LNCAP (cell line): ENCODE measurements around the gene NPHP4.

Source experiments
- TF ChIP-seq, protein P1 (sequence below): fragments of 450-650 bp; IDR thresholded peaks from 2 replicates; pipeline ENCODE4 v1.5.1; 2017; ENCODE audit warnings: mild to moderate bottlenecking

The NPHP4 gene

DNA sequence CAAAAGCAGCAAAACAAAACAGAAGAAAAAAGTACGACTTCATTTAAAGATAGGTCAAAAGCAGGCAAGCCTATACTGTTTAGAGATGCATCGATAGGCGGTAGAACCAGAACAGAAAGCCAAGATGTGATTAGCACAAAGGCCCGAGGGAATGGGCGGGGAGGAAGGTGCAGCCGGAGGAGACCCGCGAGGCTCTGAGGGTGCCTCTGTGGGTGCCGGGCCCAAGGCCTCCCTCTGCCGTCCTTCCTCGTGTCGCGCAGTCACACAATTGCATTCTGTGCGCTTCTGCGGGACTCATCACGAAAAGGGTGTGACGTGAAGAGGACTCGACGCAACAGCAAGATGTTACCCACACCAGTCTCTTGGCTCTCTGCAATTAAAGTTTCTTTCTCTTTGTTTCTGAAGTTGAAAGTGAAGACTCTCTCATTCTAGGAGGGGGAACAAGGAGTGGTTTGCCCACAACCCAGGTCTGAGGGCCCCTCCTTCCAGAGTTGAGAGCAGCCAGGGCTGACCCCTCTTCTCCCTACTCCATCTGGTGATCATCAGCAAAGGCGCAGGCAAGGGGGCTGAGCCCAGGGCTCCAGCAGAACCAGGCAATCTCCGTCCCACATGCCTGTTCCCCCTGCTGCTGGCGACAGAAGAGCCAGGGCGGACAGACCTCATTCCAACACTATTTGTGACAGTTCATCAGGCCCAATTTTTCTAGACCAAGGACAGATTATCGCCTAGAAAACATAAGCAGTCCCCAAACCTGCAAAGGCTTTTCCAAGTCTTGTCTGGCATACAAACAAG is 41.0 kb downstream of the NPHP4 start:
- TF ChIP-seq, protein P1, sequence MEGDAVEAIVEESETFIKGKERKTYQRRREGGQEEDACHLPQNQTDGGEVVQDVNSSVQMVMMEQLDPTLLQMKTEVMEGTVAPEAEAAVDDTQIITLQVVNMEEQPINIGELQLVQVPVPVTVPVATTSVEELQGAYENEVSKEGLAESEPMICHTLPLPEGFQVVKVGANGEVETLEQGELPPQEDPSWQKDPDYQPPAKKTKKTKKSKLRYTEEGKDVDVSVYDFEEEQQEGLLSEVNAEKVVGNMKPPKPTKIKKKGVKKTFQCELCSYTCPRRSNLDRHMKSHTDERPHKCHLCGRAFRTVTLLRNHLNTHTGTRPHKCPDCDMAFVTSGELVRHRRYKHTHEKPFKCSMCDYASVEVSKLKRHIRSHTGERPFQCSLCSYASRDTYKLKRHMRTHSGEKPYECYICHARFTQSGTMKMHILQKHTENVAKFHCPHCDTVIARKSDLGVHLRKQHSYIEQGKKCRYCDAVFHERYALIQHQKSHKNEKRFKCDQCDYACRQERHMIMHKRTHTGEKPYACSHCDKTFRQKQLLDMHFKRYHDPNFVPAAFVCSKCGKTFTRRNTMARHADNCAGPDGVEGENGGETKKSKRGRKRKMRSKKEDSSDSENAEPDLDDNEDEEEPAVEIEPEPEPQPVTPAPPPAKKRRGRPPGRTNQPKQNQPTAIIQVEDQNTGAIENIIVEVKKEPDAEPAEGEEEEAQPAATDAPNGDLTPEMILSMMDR, result no peak

DNA sequence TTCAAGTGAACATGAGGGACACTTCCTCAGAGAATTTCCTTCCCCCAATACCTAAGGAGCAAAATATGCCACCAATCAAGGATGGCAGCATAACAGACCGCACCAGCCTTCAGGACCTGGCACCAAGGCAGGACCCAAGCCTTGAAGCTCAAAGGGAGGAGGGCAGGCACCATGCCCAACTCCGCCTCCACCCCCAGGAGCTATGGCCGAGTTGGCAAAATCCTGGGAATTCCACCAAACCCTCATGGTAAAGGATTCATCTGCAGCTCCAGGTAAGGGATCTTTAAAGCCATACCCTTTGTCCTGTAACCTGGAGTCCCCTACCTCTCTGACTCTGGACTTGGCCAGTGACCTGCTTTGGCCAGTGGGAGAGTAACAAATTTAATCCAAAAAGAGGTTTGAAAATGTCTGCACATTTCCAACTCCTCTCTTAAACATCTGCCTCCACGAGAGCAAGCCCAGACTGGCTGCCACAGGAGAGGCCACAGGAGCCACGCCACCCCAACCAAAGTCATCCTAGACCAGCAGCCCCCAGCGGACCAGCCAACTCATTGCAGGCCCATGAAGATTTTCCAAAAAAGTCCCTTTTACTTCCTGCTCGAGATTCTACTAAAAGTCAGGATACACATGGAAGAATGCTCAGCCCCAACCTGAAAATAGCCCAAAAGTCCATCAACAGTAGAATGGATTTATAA is 41.9 kb downstream of the NPHP4 start:
- TF ChIP-seq, protein P1, result no peak

DNA sequence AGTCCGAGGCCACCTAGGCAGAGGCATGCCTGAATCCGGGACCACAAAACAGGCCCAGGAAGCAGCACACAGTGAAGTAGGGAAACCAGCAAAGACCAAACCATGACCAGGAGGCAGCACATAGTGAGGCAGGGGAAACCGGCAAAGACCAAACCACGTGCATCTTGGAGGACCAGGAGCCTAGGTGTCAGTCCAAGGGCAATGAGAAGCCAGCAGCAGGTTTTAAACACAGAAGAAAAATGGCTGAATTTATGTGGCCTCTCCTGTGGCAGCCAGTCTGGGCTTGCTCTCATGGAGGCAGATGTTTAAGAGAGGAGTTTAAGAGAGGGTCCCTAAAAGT is 42.5 kb downstream of the NPHP4 start:
- TF ChIP-seq, protein P1, result no peak

DNA sequence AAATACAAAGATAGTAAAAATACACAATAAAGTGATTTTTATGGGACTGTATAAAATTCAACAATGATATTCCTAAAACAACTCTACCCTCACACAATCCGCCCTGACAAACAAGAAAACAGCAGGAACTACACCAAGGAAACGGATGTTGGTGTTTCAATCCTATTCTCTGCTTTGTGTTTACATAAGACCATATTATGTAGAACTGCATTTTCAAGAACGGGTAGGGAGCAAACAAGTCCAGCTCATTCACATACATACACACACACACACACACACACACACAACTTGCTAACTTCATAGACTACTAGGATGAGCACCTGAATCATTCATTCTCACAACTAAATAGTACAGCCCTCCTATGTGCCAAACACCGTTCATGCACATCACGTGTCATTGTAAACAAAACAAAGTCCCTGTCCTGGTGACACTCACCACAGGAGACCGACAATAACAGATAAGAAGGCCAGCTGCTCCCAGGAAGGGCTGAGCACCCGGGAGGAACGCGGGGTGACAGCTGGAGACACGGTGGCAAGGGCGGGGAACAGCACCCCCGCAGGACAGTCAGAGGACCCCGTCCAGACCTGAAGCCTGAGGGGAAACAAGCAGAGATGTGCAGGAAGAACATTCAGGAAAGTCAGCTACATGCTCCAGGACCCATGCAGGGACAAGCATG is 43.0 kb downstream of the NPHP4 start:
- TF ChIP-seq, protein P1, result no peak

DNA sequence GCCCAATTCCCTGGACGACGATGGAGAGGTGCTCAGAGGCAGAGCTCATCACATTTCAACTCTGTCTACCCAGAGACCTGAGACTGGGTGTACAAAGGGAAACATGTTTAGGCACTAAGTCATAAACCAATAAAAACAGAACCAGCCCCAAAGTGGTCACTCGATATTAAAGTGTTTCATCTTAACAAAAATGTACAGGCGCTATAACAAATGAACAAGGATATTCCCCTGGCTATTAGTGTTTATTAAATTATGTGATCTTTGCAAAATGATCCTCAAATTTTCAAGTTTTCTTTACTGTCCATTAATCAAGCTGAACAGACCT is 43.6 kb downstream of the NPHP4 start:
- TF ChIP-seq, protein P1, result no peak

DNA sequence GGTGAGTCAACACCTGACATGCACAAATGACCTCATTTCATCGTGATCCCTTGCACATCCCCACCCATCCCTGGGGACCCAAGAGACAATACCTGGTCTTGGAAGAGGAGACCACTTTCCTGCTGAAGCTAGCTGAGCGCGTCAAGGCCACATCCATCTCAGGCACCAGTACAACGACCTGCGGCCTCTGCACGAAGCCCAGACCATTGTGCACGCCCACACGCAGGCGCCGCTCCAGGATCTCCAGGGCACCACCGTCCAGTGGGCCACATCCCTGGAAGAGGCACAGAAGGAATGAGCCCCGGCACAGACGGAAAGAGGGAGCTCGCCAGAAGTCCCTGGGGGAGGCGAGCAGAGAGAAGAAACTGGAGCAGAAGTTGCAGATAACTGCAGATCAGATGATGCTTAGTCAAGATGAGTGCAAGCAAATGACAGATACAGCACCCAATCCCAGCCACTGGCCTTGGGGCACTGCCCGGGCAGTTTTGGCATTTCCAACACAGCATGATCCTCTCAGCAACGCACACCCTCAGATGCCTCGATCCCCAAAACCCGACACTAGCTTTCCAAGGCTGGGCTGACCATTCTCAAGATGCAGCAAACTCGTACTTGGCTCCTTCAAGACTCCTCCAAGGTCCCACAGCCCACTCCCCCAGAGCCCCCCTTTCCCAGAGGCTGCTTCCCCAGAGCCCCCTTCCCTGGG is 44.1 kb downstream of the NPHP4 start:
- TF ChIP-seq, protein P1, result no peak

DNA sequence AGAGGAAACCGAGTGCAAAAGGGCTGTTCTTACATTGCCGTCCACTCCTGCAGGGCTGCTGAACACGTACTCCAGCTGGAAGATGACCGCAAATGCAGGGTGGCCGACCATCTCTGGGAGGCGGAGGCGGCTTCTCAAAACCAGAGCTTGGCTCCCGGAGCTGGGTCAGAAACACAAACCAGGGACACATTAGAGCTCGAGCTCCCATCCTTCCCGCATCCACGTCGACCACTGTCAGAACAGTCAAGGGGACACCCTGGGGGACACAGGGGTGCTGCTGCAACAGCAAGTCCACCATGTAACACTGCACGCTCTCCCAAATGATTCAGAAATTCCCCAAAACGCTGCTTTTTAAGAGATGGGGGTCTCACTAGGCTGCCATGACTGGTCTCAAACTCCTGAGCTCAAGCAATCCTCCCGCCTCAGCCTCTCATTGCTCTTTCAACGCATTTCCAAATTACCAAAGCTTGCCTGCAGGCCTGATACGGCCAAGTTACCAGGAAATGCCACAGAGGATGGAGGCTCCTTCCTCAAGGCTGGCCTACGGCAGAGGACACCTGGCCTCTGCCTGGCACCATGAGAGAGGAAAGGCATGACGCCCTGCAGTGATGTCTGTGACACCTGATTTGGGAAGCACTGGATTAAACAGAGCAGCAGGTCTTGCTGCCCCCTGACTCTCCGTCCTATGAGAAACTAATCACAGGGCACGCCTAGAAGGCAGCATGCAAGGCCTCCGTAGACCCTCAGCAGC is 45.0 kb downstream of the NPHP4 start:
- TF ChIP-seq, protein P1, result no peak
